Heart left ventricle (tissue), 13 donors: Measurements from ENCODE around the gene C8B.

Experiments
- CTCF ChIP-seq, 12 donors: fragments of 200-600 bp; sonication (generic) in 4 of 12; IDR thresholded peaks; one replicate each; pipeline versions ENCODE4 v1.5.0 to v1.8.0; 2018 to 2022; ENCODE audit warnings: antibody characterized with exemption in 12 of 12, mild to moderate bottlenecking in 5 of 12
- POLR2A ChIP-seq, 2 donors: fragments of 450-650 bp; IDR thresholded peaks; one replicate each; pipeline ENCODE4 v1.6.1; 2017; ENCODE audit warnings: antibody characterized with exemption in 2 of 2, mild to moderate bottlenecking in 2 of 2, moderate library complexity in 2 of 2
- donor health status: ischemic (EF 13 %, LVEDD 7.1; RV severe dilation, severe dysfunction).
- donor health status: DM: no; HTN: yes; CAD: no.
- donor health status: DM: no; HTN: no; CAD: no.
- donor health status: ischemic (EF 25% LVEDD 6.9; RV normal size, moderate dysfunction).
- donor health status: ischemic (EF 25% LVEDD 5.7; RV mildly dilated, moderate dysfunction).
- donor health status: ischemic (EF 35%, LVEDD 5.7; RV mildly dilated, moderate dysfunction).
- donor health status: nonischemic (EF 11% LVEDD 7.7; RV severe dilation, severe dysfunction).
- donor health status: DM: yes; HTN: yes; CAD: no.
- donor health status: PGD.
- donor health status: ischemic (EF 29% LVEDD 5.4; RV normal size, mild dysfunction).
- donor health status: nonischemic (EF 23%, LVEDD 6.1; RV moderate dilation, normal function).

GRCh38 chr1:57013522-57013921, 47.7 kb upstream of the C8B start:
- TF ChIP-seq CTCF (IDR thresholded peaks at IDR 0.05) (no peak), POLR2A (IDR thresholded peaks at IDR 0.05) (no peak)
